HG03095 (cell line): ENCODE measurements around the gene NHLH2.

Source experiments
- ATAC-seq: cut with Tn5 transposase; IDR thresholded peaks from one replicate; pipeline ENCODE4 v1.9.1; 2021; ENCODE audit warnings: moderate library complexity; ENCODE audit not compliant: unreplicated experiment

The NHLH2 gene

DNA sequence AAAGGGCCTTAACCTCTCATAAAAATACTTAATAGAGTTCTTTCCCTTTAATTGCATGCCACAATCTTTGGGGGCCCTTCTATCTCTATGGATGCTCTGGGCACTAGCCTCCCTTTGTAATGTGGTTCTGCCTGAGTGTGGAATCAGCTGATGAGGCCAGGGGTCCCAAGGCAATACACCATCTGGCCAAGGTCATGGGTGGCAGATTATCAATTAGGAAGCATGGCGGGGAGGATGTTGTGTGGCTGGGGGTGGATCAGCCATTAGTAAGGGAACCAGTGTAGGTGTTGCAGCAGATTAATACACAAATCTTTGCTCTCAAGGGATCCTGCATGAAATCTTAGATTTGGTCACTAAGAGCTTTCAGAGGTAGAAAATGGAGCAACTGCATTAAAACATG lies 35.3 kb downstream of the NHLH2 start:
- ATAC-seq = no peak

DNA sequence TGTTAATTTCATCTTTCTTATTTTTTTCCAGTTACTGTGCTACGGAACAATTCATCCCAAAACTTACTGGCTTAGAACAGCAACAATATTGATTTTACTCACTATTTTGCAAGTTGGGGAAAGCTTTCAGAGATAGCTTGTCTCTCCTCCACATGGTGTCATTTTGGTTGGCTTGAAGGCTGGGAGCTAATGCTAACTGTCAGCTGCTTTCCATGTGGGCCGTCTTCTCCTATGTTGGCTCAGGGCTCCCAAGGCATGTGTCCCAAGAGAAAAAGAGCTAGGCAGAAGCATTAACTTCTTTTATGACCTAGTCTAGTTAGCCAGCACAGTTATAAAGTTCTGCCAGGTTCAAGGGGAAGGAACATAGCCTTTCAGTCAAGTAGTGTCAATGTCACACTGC lies 38.5 kb downstream of the NHLH2 start:
- no peak for ATAC-seq

DNA sequence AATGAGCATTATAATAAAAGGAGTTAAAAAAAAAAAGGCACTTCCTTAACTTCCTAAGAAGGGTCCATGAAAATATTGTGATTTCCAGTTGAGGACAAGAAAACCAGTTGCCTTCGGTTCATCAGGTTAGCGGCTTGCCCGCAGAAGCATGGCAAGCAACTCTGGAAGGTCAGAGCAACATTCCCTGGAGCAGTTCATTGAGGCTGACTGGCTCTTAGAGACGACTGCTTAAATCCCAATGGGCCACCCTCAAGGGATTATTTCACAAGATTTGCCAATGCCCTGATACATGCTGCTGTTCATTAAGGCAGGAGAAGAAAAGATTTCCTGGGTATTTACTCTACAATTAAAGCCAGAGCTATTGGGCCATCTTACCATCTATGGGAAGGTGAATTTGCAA lies 43.4 kb downstream of the NHLH2 start:
- no peak for ATAC-seq

DNA sequence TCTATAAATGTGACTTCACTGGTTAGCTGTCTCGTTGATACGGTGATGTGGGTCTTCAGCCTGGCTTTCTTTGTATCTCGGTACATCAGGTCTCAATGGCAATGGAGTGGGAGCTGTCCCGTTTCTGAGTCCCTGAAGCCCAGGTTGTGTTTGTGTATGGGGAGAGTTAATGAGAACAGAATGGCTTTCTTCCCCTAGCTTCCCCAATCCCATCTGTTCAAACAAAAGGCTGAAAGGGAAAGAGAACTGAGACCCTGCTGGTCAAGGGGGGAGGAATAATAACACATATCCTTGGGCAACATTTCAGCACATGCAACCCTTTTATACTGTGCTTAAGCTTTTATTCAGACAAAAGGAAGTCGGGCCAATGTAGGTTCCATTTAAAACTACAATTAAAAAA lies 44.0 kb downstream of the NHLH2 start:
- no peak for ATAC-seq

DNA sequence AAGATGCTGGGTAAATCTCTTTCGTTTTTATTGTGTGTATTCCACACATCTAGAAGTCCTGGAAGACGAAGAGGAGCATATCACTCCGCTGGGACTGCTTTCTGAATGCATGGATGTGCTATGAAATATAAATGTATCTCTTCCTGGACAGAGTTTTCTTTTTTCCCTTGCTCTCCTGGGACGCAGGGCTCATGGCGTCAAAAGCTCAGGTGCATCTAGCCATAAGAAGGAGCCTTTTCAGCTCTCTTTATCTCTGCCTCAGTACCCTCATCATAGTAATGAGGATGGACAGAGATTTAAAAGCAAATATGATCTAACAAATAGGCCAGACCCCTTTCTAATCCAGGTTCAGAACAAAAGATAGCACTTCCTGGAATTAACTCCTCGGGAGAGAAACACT lies 44.9 kb downstream of the NHLH2 start:
- ATAC-seq = no peak

DNA sequence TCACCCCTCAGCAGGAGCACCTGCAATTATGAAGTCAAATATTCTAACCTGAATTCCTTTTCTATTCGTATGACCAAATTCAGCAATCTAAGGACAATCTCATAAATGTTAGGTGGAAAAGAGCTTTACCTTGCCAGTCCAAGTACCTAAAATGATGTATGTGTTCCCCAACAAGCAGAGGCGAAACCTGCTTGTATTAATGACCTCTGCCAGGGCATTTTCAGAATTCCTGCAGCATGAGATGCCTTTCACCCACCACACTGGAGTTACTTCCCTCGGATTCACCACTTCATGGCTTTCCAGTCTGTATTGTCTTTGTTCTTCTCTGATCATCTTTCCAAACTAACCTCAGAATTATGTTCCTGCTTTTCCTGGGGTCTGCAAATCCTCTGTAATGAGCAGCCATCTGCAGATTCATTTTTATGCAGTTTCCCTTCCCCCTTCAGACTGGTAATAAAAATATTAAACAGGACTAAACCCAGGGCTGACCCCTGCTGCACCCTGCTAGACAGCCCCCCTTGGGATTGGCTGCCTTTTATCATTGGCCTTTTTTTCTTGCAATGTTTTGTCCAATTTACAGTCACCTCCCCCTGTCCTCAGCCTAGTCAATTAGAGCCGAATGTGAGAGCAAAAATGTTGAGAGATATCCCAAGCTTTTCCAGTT lies 45.8 kb downstream of the NHLH2 start:
- ATAC-seq = no peak

DNA sequence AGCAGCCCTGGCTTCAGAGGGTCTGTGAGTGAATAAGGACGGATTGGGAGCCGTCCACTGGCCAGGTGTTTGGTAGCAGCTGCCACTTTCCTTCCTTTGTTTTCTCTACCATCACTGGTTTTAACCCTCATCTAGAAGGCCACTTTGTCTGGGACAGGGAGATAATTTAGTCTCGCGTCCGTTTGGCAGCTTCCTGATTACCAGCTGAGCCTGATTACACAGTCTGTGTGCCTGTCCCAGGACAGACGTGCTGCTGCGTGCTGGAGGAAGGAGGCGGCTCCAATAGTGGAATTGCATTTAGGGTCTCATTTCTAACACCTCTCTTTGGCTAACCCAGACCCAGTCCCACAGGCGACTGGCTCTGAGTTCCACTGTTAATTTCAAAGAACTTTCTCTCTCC lies 47.8 kb downstream of the NHLH2 start:
- ATAC-seq = no peak

DNA sequence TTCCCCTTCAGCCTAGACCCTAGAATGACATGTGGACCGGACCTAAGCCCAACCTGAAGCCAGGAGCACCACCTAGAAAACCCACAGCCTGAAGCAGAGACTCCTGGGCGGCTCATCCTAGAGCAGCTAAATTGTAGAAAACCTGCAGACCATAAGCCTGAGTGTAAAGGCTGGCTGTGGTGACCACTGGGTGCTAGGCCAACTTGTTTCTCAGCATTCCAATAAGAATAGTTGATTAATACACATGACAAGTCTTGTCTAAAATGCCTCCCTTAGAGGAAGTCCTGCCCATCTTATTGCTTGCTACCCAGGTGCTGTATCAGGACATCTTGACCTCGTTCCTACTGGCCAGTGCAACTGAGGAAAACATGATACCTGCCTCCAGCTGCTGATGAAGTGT lies 49.1 kb downstream of the NHLH2 start:
- ATAC-seq = no peak

DNA sequence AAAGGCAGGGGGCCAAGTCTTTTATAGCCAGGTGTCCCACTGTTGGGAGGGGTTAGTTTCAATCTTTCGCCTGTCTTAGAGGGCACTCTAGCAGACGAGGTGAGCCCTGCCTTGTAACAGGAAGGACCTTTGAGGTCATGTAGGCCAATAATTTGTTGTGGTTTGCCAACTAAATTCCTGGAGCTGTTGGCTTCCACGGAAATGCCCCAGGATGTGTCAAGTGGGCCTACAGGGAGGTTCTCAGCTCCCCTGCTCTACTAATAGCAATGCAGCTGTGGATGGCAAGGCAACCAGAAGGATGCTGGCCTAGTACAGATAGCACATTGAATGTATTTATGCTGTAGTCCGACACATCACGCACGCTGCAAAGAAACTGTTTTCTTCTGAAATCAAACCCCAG lies 50.1 kb downstream of the NHLH2 start:
- no peak for ATAC-seq

DNA sequence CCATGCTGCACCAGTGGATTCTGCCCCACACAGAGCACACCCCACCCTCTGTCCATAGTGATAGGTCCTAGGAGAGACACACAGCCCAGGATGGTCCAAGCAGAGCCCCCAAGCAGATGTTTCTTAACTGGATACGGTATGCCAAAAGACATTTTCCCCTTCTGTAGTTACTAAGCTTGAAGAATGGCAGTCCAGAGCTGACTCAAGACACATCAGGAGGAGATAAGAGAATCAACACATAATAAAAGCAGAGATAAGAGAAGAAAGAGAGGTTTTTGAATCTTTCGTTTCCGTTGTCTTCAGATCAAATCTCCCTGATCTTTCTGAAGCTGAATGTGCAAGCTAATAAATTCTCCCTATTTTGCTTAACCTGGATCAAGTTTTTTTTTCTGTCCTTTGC lies 50.6 kb downstream of the NHLH2 start:
- no peak for ATAC-seq
